Effector memory CD4-positive, alpha-beta T cell (primary cell): ENCODE measurements around the gene GMEB2.
A peak's percentile ranks its signal among the peaks of the same experiment; 100 is the strongest.
"Not testable (repeated sequence)": the region's sequence is repeated elsewhere in the genome, so short reads cannot be mapped to it uniquely, and the experiment has no call there.

Experiments
- DNase-seq, 3 donors: peaks; one replicate each; pipeline ENCODE4 v3.0.0-alpha.2; 2020
- H3K27ac ChIP-seq: 2 replicates; pipeline ENCODE4 v1.7.0; 2013; ENCODE audit warnings: mild to moderate bottlenecking, low read length, moderate library complexity; ENCODE audit not compliant: insufficient read depth, poor library complexity, severe bottlenecking
- H3K27me3 ChIP-seq: replicated peaks from 2 replicates; pipeline ENCODE4 v1.7.0; 2013; ENCODE audit warnings: mild to moderate bottlenecking, low read length; ENCODE audit not compliant: insufficient read depth, control insufficient read depth, poor library complexity, severe bottlenecking
- H3K36me3 ChIP-seq: 2 replicates; pipeline ENCODE4 v1.7.0; 2013; ENCODE audit warnings: mild to moderate bottlenecking, low read length, moderate library complexity; ENCODE audit not compliant: control insufficient read depth, insufficient read depth
- H3K4me1 ChIP-seq: 2 replicates; pipeline ENCODE4 v1.7.0; 2013; ENCODE audit warnings: low read length, mild to moderate bottlenecking; ENCODE audit not compliant: control insufficient read depth, insufficient read depth, poor library complexity, severe bottlenecking
- H3K4me3 ChIP-seq: 2 replicates; pipeline ENCODE4 v1.7.0; 2013; ENCODE audit warnings: low read length, low read depth, mild to moderate bottlenecking; ENCODE audit not compliant: insufficient read depth, poor library complexity, severe bottlenecking
- H3K9me3 ChIP-seq: 2 replicates; pipeline ENCODE4 v1.7.0; 2013; ENCODE audit warnings: mild to moderate bottlenecking, low read length, moderate library complexity; ENCODE audit not compliant: control insufficient read depth

The GMEB2 gene

DNA sequence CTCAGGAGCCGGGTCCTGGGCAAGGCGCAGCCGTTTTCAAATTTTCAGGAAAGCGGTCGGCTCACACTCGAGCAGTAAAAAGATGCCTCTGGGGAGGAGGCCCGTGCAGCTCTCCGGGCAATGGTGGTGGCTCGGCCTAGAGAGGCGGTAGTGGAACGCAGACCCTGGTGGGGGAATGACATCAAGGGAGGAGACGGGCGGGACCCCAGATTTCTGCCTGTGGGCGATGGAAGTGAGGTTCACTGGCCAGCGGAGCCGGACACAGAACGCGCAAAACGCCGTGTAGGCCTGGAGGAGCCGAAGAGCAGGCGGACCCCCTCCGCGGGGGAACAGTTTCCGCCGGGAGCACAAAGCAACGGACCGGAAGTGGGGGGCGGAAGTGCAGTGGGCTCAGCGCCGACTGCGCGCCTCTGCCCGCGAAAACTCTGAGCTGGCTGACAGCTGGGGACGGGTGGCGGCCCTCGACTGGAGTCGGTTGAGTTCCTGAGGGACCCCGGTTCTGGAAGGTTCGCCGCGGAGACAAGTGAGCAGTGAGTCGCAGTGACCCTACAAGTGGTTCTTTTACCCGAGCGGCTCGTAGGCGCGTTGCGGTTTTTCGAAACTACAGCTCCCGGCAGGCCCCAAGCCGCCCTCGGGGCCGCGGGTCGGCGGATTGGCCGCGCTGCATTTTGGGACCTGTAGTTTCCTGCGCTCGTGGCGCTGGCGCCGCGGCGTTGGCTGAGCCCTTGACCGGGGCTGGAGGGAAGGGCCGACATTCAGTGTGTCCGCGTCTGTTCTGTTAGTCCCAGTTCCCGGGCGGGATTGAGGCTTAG, 31.2 kb upstream of the GMEB2 start, which contains the start of gene RTEL1:
TSS of gene RTEL1 (plus strand) at position 376 of the 812 bp plus-strand sequence. CDS start 1,091 bp downstream, outside the sequence.
- H3K36me3 ChIP-seq, result peaks cover 16% of the 10 kb centered on the region
- DNase-seq, result peak; percentile 71 to 80 (median 77)
- no peaks in the 10 kb centered on the region for H3K27me3 ChIP-seq
- peak within 1 kb of the TSS; percentile 97 for H3K4me3 ChIP-seq
- H3K27ac ChIP-seq, result peak within 1 kb of the TSS; percentile 82
- no peaks in the 10 kb centered on the region for H3K9me3 ChIP-seq
- H3K4me1 ChIP-seq, result peaks cover 19% of the 10 kb centered on the region

GRCh38 chr20:63657260-63657936, 30.5 kb upstream of the GMEB2 start:
- Histone ChIP-seq H3K27ac (peak overlapping the region; percentile 82), H3K27me3 (no peaks in the 10 kb centered on the region), H3K4me3 (peak overlapping the region; percentile 97), H3K36me3 (peaks cover 9% of the 10 kb centered on the region), H3K9me3 (no peaks in the 10 kb centered on the region), H3K4me1 (peaks cover 19% of the 10 kb centered on the region)
- no peak for DNase-seq

- H3K9me3 ChIP-seq, result no peaks in the 10 kb centered on the region
- no peaks in the 10 kb centered on the region for H3K27me3 ChIP-seq
- H3K4me3 ChIP-seq, result no peak overlapping the region
- H3K27ac ChIP-seq, result no peak overlapping the region
- DNase-seq, result no peak
- H3K36me3 ChIP-seq, result no peaks in the 10 kb centered on the region
- peaks cover 27% of the 10 kb centered on the region for H3K4me1 ChIP-seq
Measured at GRCh38 chr20:63656451-63656850, 29.6 kb upstream of the GMEB2 start.

DNA sequence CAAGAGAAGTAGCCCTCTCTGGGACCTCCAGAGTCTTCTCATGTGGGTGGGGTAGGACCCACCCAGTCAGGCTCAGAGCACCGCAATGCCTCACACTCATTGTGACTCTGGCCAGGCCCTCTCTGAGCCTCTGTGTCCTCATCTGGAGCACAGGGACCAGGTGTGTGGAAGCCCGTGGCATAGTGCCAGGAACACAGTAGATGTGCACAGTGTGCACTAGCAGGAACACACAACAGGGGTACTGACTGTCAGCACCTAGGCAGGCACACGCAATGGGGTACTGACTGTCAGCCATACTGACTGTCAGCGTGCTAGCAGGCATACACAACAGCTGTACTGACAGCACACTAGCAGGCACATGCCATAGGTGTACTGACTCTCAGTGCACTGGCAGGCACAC, 28.3 kb upstream of the GMEB2 start:
- peaks cover 30% of the 10 kb centered on the region for H3K4me1 ChIP-seq
- H3K27me3 ChIP-seq, result no peaks in the 10 kb centered on the region
- H3K27ac ChIP-seq, result no peak overlapping the region
- DNase-seq, result no peak
- H3K36me3 ChIP-seq, result no peaks in the 10 kb centered on the region
- no peaks in the 10 kb centered on the region for H3K9me3 ChIP-seq
- H3K4me3 ChIP-seq, result no peak overlapping the region

GRCh38 chr20:63653974-63654668, 27.2 kb upstream of the GMEB2 start:
- peak overlapping the region; percentile 71 for H3K4me3 ChIP-seq
- H3K4me1 ChIP-seq, result peaks cover 27% of the 10 kb centered on the region
- peak overlapping the region; percentile 60 for H3K27ac ChIP-seq
- H3K36me3 ChIP-seq, result no peaks in the 10 kb centered on the region
- no peak for DNase-seq
- H3K27me3 ChIP-seq, result no peaks in the 10 kb centered on the region
- no peaks in the 10 kb centered on the region for H3K9me3 ChIP-seq

DNA sequence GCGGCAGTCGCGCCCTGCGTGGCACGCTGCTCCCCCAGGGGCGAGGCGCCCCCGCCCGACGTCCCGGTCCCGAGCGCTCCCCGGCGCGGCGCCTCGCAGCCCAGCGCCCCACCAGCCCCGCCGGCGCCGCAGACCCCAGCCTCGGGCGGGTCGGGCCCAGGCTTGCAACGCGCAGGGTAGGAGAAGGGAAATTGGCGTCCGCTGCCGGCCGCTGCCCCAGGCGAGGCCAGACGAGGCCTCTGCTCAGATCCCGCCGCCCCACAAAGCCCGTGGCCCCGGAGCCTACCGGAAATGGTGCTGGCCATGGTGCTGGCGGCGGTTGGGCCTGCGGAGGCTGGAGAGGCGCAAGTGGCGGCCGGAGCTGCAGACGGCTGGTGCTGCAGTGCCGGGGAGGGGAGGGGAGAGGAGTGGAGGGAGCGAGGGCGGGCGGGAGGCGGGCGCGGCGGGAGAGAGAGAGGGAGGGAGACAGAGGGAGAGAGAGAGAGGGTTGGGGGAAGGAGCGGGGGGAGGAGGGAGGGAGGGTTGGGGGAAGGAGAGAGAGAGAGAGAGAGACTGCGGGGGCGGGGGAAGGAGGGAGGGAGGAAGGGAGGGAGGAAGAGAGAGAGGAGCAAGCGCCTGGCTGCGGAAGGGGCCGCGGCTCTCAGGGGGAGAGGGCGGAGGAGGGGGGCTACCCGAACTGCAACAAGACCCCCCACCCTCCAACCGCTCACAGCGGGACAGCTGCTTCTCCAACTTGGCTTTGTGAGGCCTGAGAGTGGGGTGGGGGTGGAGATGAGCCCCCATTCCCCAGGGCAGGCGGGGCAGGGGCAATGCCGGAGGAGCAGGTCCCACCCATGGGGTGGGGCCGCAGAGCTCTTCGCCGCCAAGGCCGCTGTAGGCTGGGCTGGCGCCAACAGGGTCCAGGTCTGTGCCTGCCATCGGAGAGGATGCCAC, 26.4 kb upstream of the GMEB2 start, which contains the start of gene STMN3:
TSS of gene STMN3 (minus strand) at position 384 of the 933 bp plus-strand sequence. CDS start at position 305, 79 bp downstream.
- H3K36me3 ChIP-seq, result no peaks in the 10 kb centered on the region
- peak within 1 kb of the TSS; percentile 60 for H3K27ac ChIP-seq
- H3K4me1 ChIP-seq, result peaks cover 22% of the 10 kb centered on the region
- peak within 1 kb of the TSS; percentile 71 for H3K4me3 ChIP-seq
- H3K9me3 ChIP-seq, result no peaks in the 10 kb centered on the region
- no peaks in the 10 kb centered on the region for H3K27me3 ChIP-seq
- peak; percentile 52 to 67 (median 59) for DNase-seq

GRCh38 chr20:63652192-63652980, 25.5 kb upstream of the GMEB2 start:
- no peaks in the 10 kb centered on the region for H3K27me3 ChIP-seq
- peaks cover 17% of the 10 kb centered on the region for H3K4me1 ChIP-seq
- peak; percentile 25 to 49 (median 40) for DNase-seq
- peak overlapping the region; percentile 71 for H3K4me3 ChIP-seq
- peak overlapping the region; percentile 48 for H3K27ac ChIP-seq
- no peaks in the 10 kb centered on the region for H3K36me3 ChIP-seq
- H3K9me3 ChIP-seq, result no peaks in the 10 kb centered on the region

GRCh38 chr20:63651942-63652191, 25.0 kb upstream of the GMEB2 start:
- no peaks in the 10 kb centered on the region for H3K27me3 ChIP-seq
- H3K4me3 ChIP-seq, result peak overlapping the region; percentile 71
- peak overlapping the region; percentile 48 for H3K27ac ChIP-seq
- H3K4me1 ChIP-seq, result peaks cover 17% of the 10 kb centered on the region
- peak in 1 of 3 donors; percentile 50 for DNase-seq
- no peaks in the 10 kb centered on the region for H3K9me3 ChIP-seq
- H3K36me3 ChIP-seq, result no peaks in the 10 kb centered on the region

DNA sequence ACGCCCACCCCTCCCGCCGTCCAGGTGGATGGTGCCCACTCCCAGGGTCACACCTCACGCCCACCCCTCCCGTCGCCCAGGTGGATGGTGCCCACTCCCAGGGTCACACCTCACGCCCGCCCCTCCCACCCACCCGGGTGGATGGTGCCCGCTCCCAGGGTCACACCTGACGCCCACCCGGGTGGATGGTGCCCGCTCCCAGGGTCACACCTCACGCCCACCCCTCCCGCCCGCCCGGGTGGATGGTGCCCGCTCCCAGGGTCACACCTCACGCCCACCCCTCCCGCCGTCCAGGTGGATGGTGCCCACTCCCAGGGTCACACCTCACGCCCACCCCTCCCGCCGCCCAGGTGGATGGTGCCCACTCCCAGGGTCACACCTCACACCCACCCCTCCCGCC, 23.6 kb upstream of the GMEB2 start:
- not testable (repeated sequence) for H3K27ac ChIP-seq, H3K9me3 ChIP-seq, H3K4me3 ChIP-seq, H3K27me3 ChIP-seq, H3K36me3 ChIP-seq, DNase-seq
- peaks cover 17% of the 10 kb centered on the region for H3K4me1 ChIP-seq
